K562 (cell line): ENCODE results near the gene MFSD12. TPM values are rescaled to one million over a fixed set of nuclear protein-coding genes. Genes with fewer than 3 reads are reported as not detected.
A peak's percentile ranks its signal among the peaks of the same experiment; 100 is the strongest.

ENCODE experiments used
- ARID2 ChIP-seq: fragments of 450-650 bp; IDR thresholded peaks from 2 replicates; pipeline ENCODE4 v1.6.1; 2017; ENCODE audit warnings: antibody characterized with exemption, mild to moderate bottlenecking
- BCLAF1 ChIP-seq, 2 experiments: fragments of 450-650 bp in 1 of 2; IDR thresholded peaks; 2 replicates each; pipeline ENCODE4 v1.6.1; 2011 to 2017; ENCODE audit warnings: low read depth in 2 of 2, antibody characterized with exemption in 1 of 2, borderline replicate concordance in 1 of 2, low read length in 1 of 2, mild to moderate bottlenecking in 1 of 2, mixed read lengths in 1 of 2; ENCODE audit not compliant: control insufficient read depth in 1 of 2
- FOXA3 ChIP-seq, 2 experiments: fragments of 450-650 bp in 1 of 2; sonication (generic) in 1 of 2; formaldehyde crosslinking; IDR thresholded peaks in 1 of 2; conservative IDR thresholded peaks in 1 of 2; 2 replicates each; pipeline versions ENCODE4 v1.4.0 to v1.8.0; 2020 to 2022; ENCODE audit warnings: mild to moderate bottlenecking in 2 of 2, missing genetic modification reagents in 1 of 2
- GABPA ChIP-seq: fragments of 200-800 bp; sonication (Bioruptor generic); conservative IDR thresholded peaks from 2 replicates; pipeline ENCODE4 v1.6.1; 2016; ENCODE audit warnings: low read depth, missing genetic modification characterization, missing compliant biosample characterization
- HIVEP1 ChIP-seq: fragments of 250-450 bp; sonication (Bioruptor Pico); IDR thresholded peaks from 2 replicates; pipeline ENCODE4 v1.4.0; 2020; ENCODE audit warnings: mild to moderate bottlenecking
- KDM1A ChIP-seq, 2 experiments: fragments of 450-650 bp; IDR thresholded peaks; 2 replicates each; pipeline ENCODE4 v1.6.1; 2016; ENCODE audit warnings: mild to moderate bottlenecking in 2 of 2
- MEIS2 ChIP-seq: fragments of 450-650 bp; IDR thresholded peaks from 2 replicates; pipeline ENCODE4 v1.6.1; 2014; ENCODE audit warnings: mild to moderate bottlenecking; ENCODE audit not compliant: partially characterized antibody
- NR1H2 ChIP-seq: sonication (generic); formaldehyde crosslinking; IDR thresholded peaks from 2 replicates; pipeline ENCODE4 v1.4.0; 2020; ENCODE audit warnings: mild to moderate bottlenecking, missing genetic modification reagents
- PTBP1 ChIP-seq: fragments of 200-400 bp; formaldehyde crosslinking; IDR thresholded peaks from 2 replicates; pipeline ENCODE4 v1.6.1; 2017; ENCODE audit warnings: low read depth, low read length
- SMARCA4 ChIP-seq: fragments of 450-650 bp; IDR thresholded peaks from 2 replicates; pipeline ENCODE4 v1.6.1; 2016
- SMARCE1 ChIP-seq: fragments of 450-650 bp; IDR thresholded peaks from 2 replicates; pipeline ENCODE4 v1.7.1; 2016; ENCODE audit warnings: mild to moderate bottlenecking
- ZBTB40 ChIP-seq, 2 experiments: fragments of 450-650 bp in 1 of 2; sonication (generic) in 1 of 2; formaldehyde crosslinking in 1 of 2; IDR thresholded peaks; 2 replicates each; pipeline versions ENCODE4 v1.7.1 to v1.9.0; 2016 to 2022; ENCODE audit warnings: inconsistent platforms in 1 of 2, mild to moderate bottlenecking in 1 of 2, missing genetic modification reagents in 1 of 2
- polyA plus RNA-seq, 8 experiments: library from polyadenylated mRNA; depleted of rRNA in 4 of 8; stranded (reverse) in 5 of 8; unstranded in 3 of 8; fragments of >200 nt; fragmentation: Nextera tagmentation in 2 of 8; fragmentation: Illumina TruSeq in 1 of 8; extraction: Ambion mirVana in 2 of 8; extraction: Trizol in 1 of 8; gene quantifications; 2 replicates each; pipeline versions ENCODE4 v1.2.1 to v1.2.3, GENCODE V29; 2011 to 2014; ENCODE audit warnings: inconsistent platforms in 1 of 8, missing spikeins in 1 of 8
- total RNA-seq, 7 experiments: library from RNA; depleted of rRNA in 6 of 7; stranded (reverse); fragments of >200 nt in 6 of 7; fragmentation: Illumina TruSeq in 2 of 7; extraction: Trizol in 2 of 7; gene quantifications; 2 replicates each; pipeline versions ENCODE4 v1.2.1 to v1.2.3, GENCODE V29; 2011 to 2021; ENCODE audit warnings: low replicate concordance in 1 of 7

Gene MFSD12
- total and polyA plus RNA-seq, 9 of the 15 experiments (the other 6 are each of a cell fraction or from before 2014, with no cell fraction given), result 0.69 to 112 (median 31.8) TPM

GRCh38 chr19:3580156-3580934 is 23.0 kb upstream of the MFSD12 start (continued):
- no peak for TF ChIP-seq BCLAF1 (IDR thresholded peaks at IDR 0.05; ENCODE audit: borderline replicate concordance in 1 of 2, control insufficient read depth in 1 of 2, low read depth in 2 of 2, low read length in 1 of 2)
- TF ChIP-seq MEIS2, result peak; percentile 82
- TF ChIP-seq PTBP1, result no peak
- no peak for TF ChIP-seq NR1H2 (CRISPR knock-in tag)
- 0 out of 4 replicates have a peak, but pooled peaks of 1 of the 2 experiments have one; percentile 28 for TF ChIP-seq FOXA3 (CRISPR knock-in tag; conservative IDR thresholded peaks at IDR 0.05 in 1 of 2, IDR thresholded peaks at IDR 0.05 in 1 of 2)
- peak; percentile 34; the same call in 1 of the 2 replicates for TF ChIP-seq GABPA
- peak; percentile 87 for TF ChIP-seq SMARCE1
- peak; percentile 97 for TF ChIP-seq KDM1A (IDR thresholded peaks at IDR 0.05)
- TF ChIP-seq ZBTB40 (IDR thresholded peaks at IDR 0.05), result no peak
- TF ChIP-seq ZBTB40 (CRISPR knock-in tag; IDR thresholded peaks at IDR 0.05), result no peak
- peak; percentile 84 for TF ChIP-seq SMARCA4
- peak; percentile 58 for TF ChIP-seq ARID2
- no peak for TF ChIP-seq HIVEP1
